Keratinocyte (primary cell): ENCODE results near the gene TCP11L2. TPM values are rescaled to one million over a fixed set of nuclear protein-coding genes. Genes with fewer than 3 reads are reported as not detected.

Experiments used
- DNase-seq: peaks from one replicate; pipeline ENCODE4 v3.0.0-alpha.2; 2011; ENCODE audit warnings: low read depth, missing footprints, low spot score
- FAIRE-seq: peaks from 2 replicates; lab custom pipeline; 2011; peaks lifted over from hg19 to GRCh38; lab: Jason Lieb, UNC
- H2AFZ ChIP-seq: 2 replicates; pipeline ENCODE4 v1.6.0; 2012; ENCODE audit warnings: low read length, control low read depth, inconsistent platforms; ENCODE audit not compliant: control insufficient read depth
- H3K27ac ChIP-seq: 2 replicates; pipeline ENCODE4 v1.5.1; 2011; ENCODE audit warnings: low read length; ENCODE audit not compliant: control insufficient read depth, insufficient read depth
- H3K27me3 ChIP-seq: 3 replicates; pipeline ENCODE4 v1.6.0; 2011; ENCODE audit warnings: low read length; ENCODE audit not compliant: control insufficient read depth, insufficient read depth; ENCODE audit errors: extremely low read depth
- H3K36me3 ChIP-seq, 2 experiments: 2 replicates in 1 of 2; 3 replicates in 1 of 2; pipeline ENCODE4 v1.5.1; 2011; ENCODE audit warnings: low read length in 2 of 2, mild to moderate bottlenecking in 1 of 2; ENCODE audit not compliant: control insufficient read depth in 2 of 2, insufficient read depth in 2 of 2; ENCODE audit errors: extremely low read depth in 1 of 2
- H3K4me1 ChIP-seq: 3 replicates; pipeline ENCODE4 v1.5.1; 2011; ENCODE audit warnings: low read length; ENCODE audit not compliant: control insufficient read depth, insufficient read depth; ENCODE audit errors: extremely low read depth
- H3K4me2 ChIP-seq: 3 replicates; pipeline ENCODE4 v1.6.0; 2011; ENCODE audit warnings: low read depth, low read length; ENCODE audit not compliant: control insufficient read depth, insufficient read depth; ENCODE audit errors: extremely low read depth
- H3K4me3 ChIP-seq, 3 experiments: fragments of 200-600 bp in 1 of 3; sonication (generic) in 1 of 3; 2 replicates in 2 of 3; 3 replicates in 1 of 3; pipeline ENCODE4 v1.5.1; 2011 to 2016; ENCODE audit warnings: low read length in 3 of 3, mild to moderate bottlenecking in 3 of 3, control low read depth in 2 of 3, inconsistent platforms in 1 of 3, low read depth in 1 of 3, mixed read lengths in 1 of 3, mixed run types in 1 of 3, moderate library complexity in 1 of 3; ENCODE audit not compliant: control insufficient read depth in 2 of 3, insufficient read depth in 2 of 3; ENCODE audit errors: extremely low read depth in 1 of 3
- H3K79me2 ChIP-seq: 2 replicates; pipeline ENCODE4 v1.6.0; 2012; ENCODE audit warnings: low read length; ENCODE audit not compliant: control insufficient read depth, insufficient read depth
- H3K9ac ChIP-seq: 3 replicates; pipeline ENCODE4 v1.6.0; 2011; ENCODE audit warnings: low read length; ENCODE audit not compliant: control insufficient read depth, insufficient read depth; ENCODE audit errors: extremely low read depth
- H3K9me1 ChIP-seq: 3 replicates; pipeline ENCODE4 v1.6.0; 2011; ENCODE audit warnings: low read length; ENCODE audit not compliant: control insufficient read depth, insufficient read depth; ENCODE audit errors: extremely low read depth
- H3K9me3 ChIP-seq: 2 replicates; pipeline ENCODE4 v1.5.1; 2012; ENCODE audit warnings: low read depth, low read length; ENCODE audit not compliant: control insufficient read depth
- H4K20me1 ChIP-seq: 3 replicates; pipeline ENCODE4 v1.6.0; 2011; ENCODE audit warnings: low read length; ENCODE audit not compliant: control insufficient read depth, insufficient read depth; ENCODE audit errors: extremely low read depth
- CTCF ChIP-seq, 3 experiments: IDR thresholded peaks in 1 of 3; conservative IDR thresholded peaks in 1 of 3; optimal IDR thresholded peaks in 1 of 3; 2 replicates in 2 of 3; 3 replicates in 1 of 3; pipeline versions ENCODE3 to v1.5.1; 2011; ENCODE audit warnings: low read length in 3 of 3, mild to moderate bottlenecking in 3 of 3, moderate library complexity in 2 of 3, control low read depth in 1 of 3, inconsistent platforms in 1 of 3; ENCODE audit not compliant: insufficient read depth in 2 of 3; ENCODE audit errors: extremely low read depth in 1 of 3
- EZH2 ChIP-seq: IDR thresholded peaks from one replicate; pipeline ENCODE4 v1.6.1; 2012; ENCODE audit warnings: inconsistent platforms, mild to moderate bottlenecking, low read length, moderate library complexity
- dilution Hi-C: fragments of 300-500 bp; cut with MboI; formaldehyde crosslinking; loops from one replicate; pipeline ENCODE4 v1.7.0; 2020; ENCODE audit warnings: low sequenced_read_pairs; ENCODE audit not compliant: extremely low pct_ligation_motif_present
- polyA plus RNA-seq, 5 experiments: library from polyadenylated mRNA; depleted of rRNA in 3 of 5; stranded (reverse) in 3 of 5; stranded (forward) in 1 of 5; unstranded in 1 of 5; fragments of >200 nt; gene quantifications; 1 replicate in 1 of 5; 2 replicates in 3 of 5; 3 replicates in 1 of 5; pipeline versions ENCODE4 v1.2.1 to v1.2.3, GENCODE V29; 2011 to 2012; ENCODE audit warnings: missing spikeins in 2 of 5, low read depth in 1 of 5, low replicate concordance in 1 of 5

TCP11L2 gene
- polyA plus RNA-seq, 1 donor (not counting 4 experiments of a cell fraction or from before 2014, with no cell fraction given), result 6.1 TPM

- Histone ChIP-seq H3K4me3 (no peak overlapping the region), H3K79me2 (no peaks in the 10 kb centered on the region), H4K20me1 (no peaks in the 10 kb centered on the region), H3K9me3 (no peaks in the 10 kb centered on the region), H3K36me3 (no peaks in the 10 kb centered on the region), H3K27me3 (no peaks in the 10 kb centered on the region), H2AFZ (no peak overlapping the region), H3K4me1 (peaks cover 19% of the 10 kb centered on the region), H3K9me1 (no peaks in the 10 kb centered on the region), H3K9ac (no peak overlapping the region), H3K27ac (no peak overlapping the region), H3K4me2 (no peak overlapping the region)
- FAIRE-seq, result no peak
- dilution Hi-C loops, result no loop called here
- TF ChIP-seq EZH2 (no peak), CTCF (optimal IDR thresholded peaks at IDR 0.05 in 1 of 3, IDR thresholded peaks at IDR 0.05 in 1 of 3, conservative IDR thresholded peaks at IDR 0.05 in 1 of 3; ENCODE audit: extremely low read depth in 1 of 3, insufficient read depth in 2 of 3, low read length in 3 of 3) (no peak)
- DNase-seq, result no peak
Observed at GRCh38 chr12:106304797-106305196, 2.3 kb downstream of the TCP11L2 start.

GRCh38 chr12:106305376-106305775 is 2.8 kb downstream of the TCP11L2 start:
- Histone ChIP-seq H3K4me3 (no peak overlapping the region), H4K20me1 (no peaks in the 10 kb centered on the region), H2AFZ (no peak overlapping the region), H3K4me2 (no peak overlapping the region), H3K4me1 (peaks cover 24% of the 10 kb centered on the region), H3K9me1 (no peaks in the 10 kb centered on the region), H3K36me3 (no peaks in the 10 kb centered on the region), H3K27ac (no peak overlapping the region), H3K9me3 (no peaks in the 10 kb centered on the region), H3K79me2 (no peaks in the 10 kb centered on the region), H3K27me3 (no peaks in the 10 kb centered on the region), H3K9ac (no peak overlapping the region)
- no peak for DNase-seq
- TF ChIP-seq EZH2, result no peak
- peak in 2 of 3 experiments; percentile 18 for TF ChIP-seq CTCF (optimal IDR thresholded peaks at IDR 0.05 in 1 of 3, IDR thresholded peaks at IDR 0.05 in 1 of 3, conservative IDR thresholded peaks at IDR 0.05 in 1 of 3; ENCODE audit: extremely low read depth in 1 of 3, insufficient read depth in 2 of 3, low read length in 3 of 3)
- no peak for FAIRE-seq
- dilution Hi-C loops, result no loop called here
